ENCODE measurements around the gene HMGN5. TPM values are rescaled to one million over a fixed set of nuclear protein-coding genes. Genes with fewer than 3 reads are reported as not detected.

HMGN5 gene
- total RNA-seq, 1 experiment from 2014 or later, result 13.0 TPM

GRCh38 chrX:81110286-81110685 is 91.4 kb downstream of the HMGN5 start:
- H3K4ac ChIP-seq (ENCODE audit: low read depth, low read length), result no peak overlapping the region
- H3K79me1 ChIP-seq (ENCODE audit: insufficient read depth, low read depth, low read length, poor library complexity, severe bottlenecking), result no peaks in the 10 kb centered on the region
- no peak overlapping the region for H3K27ac ChIP-seq (ENCODE audit: insufficient read length, low read depth, low read length)
- no peak for DNase-seq
- H3K23ac ChIP-seq (ENCODE audit: insufficient read length, low read depth, low read length), result no peak overlapping the region
- no peak overlapping the region for H4K5ac ChIP-seq (ENCODE audit: insufficient read length, low read depth, low read length)
- H3K23me2 ChIP-seq (ENCODE audit: insufficient read length, low read depth, low read length, poor library complexity, severe bottlenecking), result no peaks in the 10 kb centered on the region
- TF ChIP-seq, protein P1, sequence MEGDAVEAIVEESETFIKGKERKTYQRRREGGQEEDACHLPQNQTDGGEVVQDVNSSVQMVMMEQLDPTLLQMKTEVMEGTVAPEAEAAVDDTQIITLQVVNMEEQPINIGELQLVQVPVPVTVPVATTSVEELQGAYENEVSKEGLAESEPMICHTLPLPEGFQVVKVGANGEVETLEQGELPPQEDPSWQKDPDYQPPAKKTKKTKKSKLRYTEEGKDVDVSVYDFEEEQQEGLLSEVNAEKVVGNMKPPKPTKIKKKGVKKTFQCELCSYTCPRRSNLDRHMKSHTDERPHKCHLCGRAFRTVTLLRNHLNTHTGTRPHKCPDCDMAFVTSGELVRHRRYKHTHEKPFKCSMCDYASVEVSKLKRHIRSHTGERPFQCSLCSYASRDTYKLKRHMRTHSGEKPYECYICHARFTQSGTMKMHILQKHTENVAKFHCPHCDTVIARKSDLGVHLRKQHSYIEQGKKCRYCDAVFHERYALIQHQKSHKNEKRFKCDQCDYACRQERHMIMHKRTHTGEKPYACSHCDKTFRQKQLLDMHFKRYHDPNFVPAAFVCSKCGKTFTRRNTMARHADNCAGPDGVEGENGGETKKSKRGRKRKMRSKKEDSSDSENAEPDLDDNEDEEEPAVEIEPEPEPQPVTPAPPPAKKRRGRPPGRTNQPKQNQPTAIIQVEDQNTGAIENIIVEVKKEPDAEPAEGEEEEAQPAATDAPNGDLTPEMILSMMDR (conservative IDR thresholded peaks at IDR 0.05), result no peak
- H3K9ac ChIP-seq (ENCODE audit: extremely low read depth, insufficient read length, low read length), result no peak overlapping the region
- H3K56ac ChIP-seq (ENCODE audit: insufficient read length, low read depth, low read length), result no peak overlapping the region
- H4K20me1 ChIP-seq (ENCODE audit: control insufficient read depth, insufficient read depth, insufficient read length), result no peaks in the 10 kb centered on the region
- Mint-ChIP-seq H3K27ac (no peak overlapping the region), H3K27me3 (ENCODE audit: low read depth) (no peaks in the 10 kb centered on the region), H3K4me3 (no peak overlapping the region), H3K36me3 (ENCODE audit: insufficient read depth in 1 of 3, low read depth in 3 of 3) (peaks cover 10 to 23% (median 21%) of the 10 kb centered on the region in 3 experiments), H3K4me1 (no peaks in the 10 kb centered on the region), H3K9me3 (peaks cover 70 to 72% of the 10 kb centered on the region in 2 experiments)
- H3K4me2 ChIP-seq (ENCODE audit: insufficient read depth, insufficient read length, low read length), result no peak overlapping the region
- H2AK5ac ChIP-seq (ENCODE audit: insufficient read length, low read length), result no peak overlapping the region
- no peaks in the 10 kb centered on the region for H3K79me2 ChIP-seq (ENCODE audit: insufficient read depth, low read length)
- no peak overlapping the region for H2AFZ ChIP-seq (ENCODE audit: low read length)
- H2BK120ac ChIP-seq (ENCODE audit: low read depth, low read length, poor library complexity, severe bottlenecking), result no peak overlapping the region
- H3K9me3 ChIP-seq (ENCODE audit: control insufficient read depth, low read depth, low read length), result peaks cover 31% of the 10 kb centered on the region
- no peak overlapping the region for H3T11ph ChIP-seq (ENCODE audit: low read length)
- WGBS (ENCODE audit: extremely low coverage, insufficient read length, low lambda C conversion rate), result no CpG with 5 or more reads among the region's 3 CpGs
- H3K4me1 ChIP-seq (ENCODE audit: insufficient read depth, low read length), result no peaks in the 10 kb centered on the region
- H2BK12ac ChIP-seq (ENCODE audit: insufficient read length, low read depth, low read length), result no peak overlapping the region
- no peaks in the 10 kb centered on the region for H3K27me3 ChIP-seq (ENCODE audit: insufficient read depth, low read length)
- H3K18ac ChIP-seq (ENCODE audit: insufficient read length, low read depth, low read length), result no peak overlapping the region
- H4K91ac ChIP-seq (ENCODE audit: insufficient read length, low read depth, low read length), result no peak overlapping the region
- H4K8ac ChIP-seq (replicated peaks; ENCODE audit: insufficient read length, low read depth, low read length), result no peak overlapping the region
- H3K14ac ChIP-seq (ENCODE audit: insufficient read depth, low read length), result no peak overlapping the region
- no peak overlapping the region for H2BK20ac ChIP-seq (ENCODE audit: low read depth, low read length, poor library complexity, severe bottlenecking)
- H2BK5ac ChIP-seq (ENCODE audit: insufficient read length, low read length), result no peak overlapping the region
- no peak overlapping the region for H2BK15ac ChIP-seq (ENCODE audit: low read depth, low read length)
